ENCODE measurements around the gene CRAMP1.
A peak's percentile ranks its signal among the peaks of the same experiment; 100 is the strongest.

Gene CRAMP1

DNA sequence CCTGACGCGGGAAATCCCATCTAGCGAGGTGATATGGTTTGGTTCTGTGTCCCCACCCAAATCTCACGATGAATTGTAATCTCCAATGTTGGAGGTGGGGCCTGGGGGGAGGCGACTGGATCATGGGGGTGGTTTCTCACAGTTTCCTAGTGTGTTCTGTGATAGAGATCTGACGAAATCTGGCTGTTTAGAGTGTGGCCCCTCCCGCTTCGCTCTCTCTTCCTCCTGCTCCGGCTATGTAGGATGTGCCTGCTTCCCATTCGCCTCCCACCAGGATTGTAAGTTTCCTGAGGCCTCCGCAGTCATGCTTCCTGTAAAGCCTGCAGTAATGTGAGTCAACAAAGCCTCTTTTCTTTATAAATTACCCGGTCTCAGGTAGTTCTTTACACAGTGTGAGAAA lies 31.9 kb upstream of the CRAMP1 start:
- peaks cover 52% of the 10 kb centered on the region for H3K36me3 ChIP-seq

DNA sequence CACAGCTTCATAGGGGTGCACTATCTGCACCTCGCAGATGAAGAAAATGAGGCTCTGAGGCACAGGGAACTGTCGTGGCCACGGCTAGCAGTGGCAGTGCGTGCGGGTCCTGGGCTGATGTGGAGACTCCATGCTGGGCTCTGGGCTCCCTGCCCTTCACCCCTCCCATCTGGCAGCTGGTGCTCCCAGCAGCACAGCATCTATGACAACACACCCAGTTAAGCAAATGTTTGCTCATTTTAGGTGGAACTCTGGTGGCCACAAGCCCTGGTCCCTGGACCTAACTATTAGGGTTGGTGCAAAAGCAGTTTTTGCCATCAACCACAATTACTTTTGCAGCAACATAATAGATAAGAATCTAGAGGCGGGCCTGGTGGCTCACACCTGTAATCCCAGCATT lies 31.2 kb upstream of the CRAMP1 start:
- TF ChIP-seq, protein P1, sequence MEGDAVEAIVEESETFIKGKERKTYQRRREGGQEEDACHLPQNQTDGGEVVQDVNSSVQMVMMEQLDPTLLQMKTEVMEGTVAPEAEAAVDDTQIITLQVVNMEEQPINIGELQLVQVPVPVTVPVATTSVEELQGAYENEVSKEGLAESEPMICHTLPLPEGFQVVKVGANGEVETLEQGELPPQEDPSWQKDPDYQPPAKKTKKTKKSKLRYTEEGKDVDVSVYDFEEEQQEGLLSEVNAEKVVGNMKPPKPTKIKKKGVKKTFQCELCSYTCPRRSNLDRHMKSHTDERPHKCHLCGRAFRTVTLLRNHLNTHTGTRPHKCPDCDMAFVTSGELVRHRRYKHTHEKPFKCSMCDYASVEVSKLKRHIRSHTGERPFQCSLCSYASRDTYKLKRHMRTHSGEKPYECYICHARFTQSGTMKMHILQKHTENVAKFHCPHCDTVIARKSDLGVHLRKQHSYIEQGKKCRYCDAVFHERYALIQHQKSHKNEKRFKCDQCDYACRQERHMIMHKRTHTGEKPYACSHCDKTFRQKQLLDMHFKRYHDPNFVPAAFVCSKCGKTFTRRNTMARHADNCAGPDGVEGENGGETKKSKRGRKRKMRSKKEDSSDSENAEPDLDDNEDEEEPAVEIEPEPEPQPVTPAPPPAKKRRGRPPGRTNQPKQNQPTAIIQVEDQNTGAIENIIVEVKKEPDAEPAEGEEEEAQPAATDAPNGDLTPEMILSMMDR (IDR thresholded peaks at IDR 0.05; ENCODE audit: low read depth, low read length) = no peak
- H3K4me3 ChIP-seq (ENCODE audit: low read depth, low read length) = no peak overlapping the region
- H3K27me3 ChIP-seq (ENCODE audit: insufficient read depth, low read depth, severe bottlenecking) = no peaks in the 10 kb centered on the region
- no peak for DNase-seq
- no peaks in the 10 kb centered on the region for H3K9me3 ChIP-seq (ENCODE audit: severe bottlenecking)
- H3K36me3 ChIP-seq = peaks cover 49% of the 10 kb centered on the region
- H3K27ac ChIP-seq = no peak overlapping the region; the same call in 1 of the 2 replicates

More for the DNA sequence above, 31.9 kb upstream of the CRAMP1 start:
- DNase-seq = no peak
- Histone ChIP-seq H3K9me3 (ENCODE audit: severe bottlenecking) (no peaks in the 10 kb centered on the region), H3K27me3 (ENCODE audit: insufficient read depth, low read depth, severe bottlenecking) (no peaks in the 10 kb centered on the region), H3K27ac (peak overlapping the region; percentile 36), H3K4me3 (ENCODE audit: low read depth, low read length) (no peak overlapping the region)
- TF ChIP-seq, protein P1 (IDR thresholded peaks at IDR 0.05; ENCODE audit: low read depth, low read length) = no peak

DNA sequence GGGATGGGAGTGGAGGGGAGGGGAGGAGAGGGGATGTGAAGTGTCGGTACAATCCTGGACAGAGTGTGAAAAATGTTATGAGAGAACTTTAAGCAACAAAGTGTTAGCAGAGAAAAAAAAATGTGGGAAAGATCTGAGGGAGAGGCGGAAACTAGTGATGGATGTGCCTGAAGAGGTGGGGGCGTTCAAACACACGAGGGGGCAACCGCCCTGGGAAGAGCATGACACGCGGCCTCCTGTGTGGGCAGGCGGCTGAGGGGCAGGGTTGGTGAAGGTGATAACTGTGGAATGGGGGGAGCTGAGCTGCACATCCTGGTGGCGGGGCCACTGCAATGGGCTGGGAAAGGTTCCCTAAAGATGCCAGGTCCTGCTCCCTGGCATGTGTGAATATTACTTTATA lies 30.4 kb upstream of the CRAMP1 start:
- H3K27ac ChIP-seq = no peak overlapping the region
- no peak for DNase-seq
- H3K36me3 ChIP-seq = peaks cover 54% of the 10 kb centered on the region
- H3K27me3 ChIP-seq (ENCODE audit: insufficient read depth, low read depth, severe bottlenecking) = no peaks in the 10 kb centered on the region
- H3K9me3 ChIP-seq (ENCODE audit: severe bottlenecking) = no peaks in the 10 kb centered on the region
- TF ChIP-seq, protein P1 (IDR thresholded peaks at IDR 0.05; ENCODE audit: low read depth, low read length) = no peak
- no peak overlapping the region for H3K4me3 ChIP-seq (ENCODE audit: low read depth, low read length)

DNA sequence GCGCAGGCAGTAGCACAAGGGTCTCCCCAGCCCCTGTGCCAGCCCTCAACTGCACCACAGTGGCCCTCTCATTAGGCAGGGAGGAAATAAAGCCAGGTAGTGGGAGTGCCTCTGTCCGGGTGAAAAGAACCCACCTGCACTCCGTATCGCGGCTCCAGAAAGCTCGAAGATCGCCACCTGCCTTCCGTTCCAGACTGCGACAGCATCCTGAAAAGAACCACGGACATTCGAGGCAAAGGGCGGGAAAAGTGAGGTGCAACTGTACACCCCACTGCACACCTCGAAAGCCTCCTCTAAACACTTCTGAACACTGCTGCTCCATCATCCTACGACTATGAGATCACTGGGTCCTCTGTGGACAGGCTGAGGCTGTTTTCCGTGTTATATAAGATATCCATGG lies 29.0 kb upstream of the CRAMP1 start:
- Histone ChIP-seq H3K9me3 (ENCODE audit: severe bottlenecking) (no peaks in the 10 kb centered on the region), H3K4me3 (ENCODE audit: low read depth, low read length) (no peak overlapping the region), H3K36me3 (peaks cover 59% of the 10 kb centered on the region), H3K27me3 (ENCODE audit: insufficient read depth, low read depth, severe bottlenecking) (no peaks in the 10 kb centered on the region), H3K27ac (no peak overlapping the region)
- DNase-seq = peak; percentile 15
- TF ChIP-seq, protein P1 (IDR thresholded peaks at IDR 0.05; ENCODE audit: low read depth, low read length) = peak; percentile 37; the same call in 1 of the 2 replicates

DNA sequence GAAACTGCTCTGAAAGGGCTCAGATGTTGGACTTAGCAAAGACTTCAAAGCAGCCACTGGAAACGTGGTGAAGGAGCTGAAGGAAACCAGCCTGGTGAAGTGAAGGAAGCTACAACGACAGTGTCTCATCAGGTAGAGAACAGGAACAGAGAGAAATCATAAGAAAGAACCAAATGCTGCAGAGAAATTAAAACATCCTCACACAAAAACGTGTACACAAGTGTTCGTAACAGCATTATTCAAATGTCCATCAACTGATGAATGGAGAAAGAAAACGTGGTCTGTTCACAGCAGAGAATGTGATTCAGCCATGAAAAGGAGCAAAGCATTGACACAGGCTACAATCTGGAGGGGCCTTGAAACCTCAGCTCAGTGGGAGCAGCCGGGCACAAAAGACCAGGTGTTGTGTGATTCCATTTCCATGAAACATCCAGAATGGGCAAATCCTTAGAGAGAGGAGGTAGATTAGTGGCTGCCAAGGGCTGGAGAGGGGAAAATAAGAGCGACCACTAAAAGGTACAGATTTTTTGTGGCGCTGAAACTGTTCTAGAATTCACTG lies 27.2 kb upstream of the CRAMP1 start:
- TF ChIP-seq, protein P1 (IDR thresholded peaks at IDR 0.05; ENCODE audit: low read depth, low read length) = no peak

DNA sequence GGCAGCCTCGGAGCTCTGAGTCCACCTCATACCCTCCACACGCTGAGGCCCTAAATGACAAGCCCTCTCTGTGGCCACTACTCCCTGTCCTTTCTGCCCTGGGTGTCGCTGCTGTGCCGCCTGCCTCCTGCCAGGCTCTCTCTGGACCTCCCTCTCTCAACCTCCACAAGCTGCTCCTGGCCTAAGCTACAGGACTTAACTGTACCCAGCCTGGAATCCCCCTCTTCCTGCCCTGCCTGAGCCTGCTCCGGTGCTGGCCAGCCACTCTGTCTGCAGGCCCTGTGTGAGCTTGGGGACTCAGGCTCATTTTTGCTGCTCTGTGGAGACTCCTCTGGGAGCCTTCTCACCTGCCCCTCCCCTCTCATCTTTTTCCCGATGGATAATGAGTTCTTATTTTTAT lies 21.8 kb upstream of the CRAMP1 start:
- no peaks in the 10 kb centered on the region for H3K27me3 ChIP-seq (ENCODE audit: insufficient read depth, low read depth, severe bottlenecking)
- peaks cover 27% of the 10 kb centered on the region for H3K36me3 ChIP-seq

More for the DNA sequence above, 27.2 kb upstream of the CRAMP1 start:
- Histone ChIP-seq H3K4me3 (ENCODE audit: low read depth, low read length) (no peak overlapping the region), H3K9me3 (ENCODE audit: severe bottlenecking) (no peaks in the 10 kb centered on the region), H3K27ac (no peak overlapping the region), H3K36me3 (peaks cover 58% of the 10 kb centered on the region), H3K27me3 (ENCODE audit: insufficient read depth, low read depth, severe bottlenecking) (no peaks in the 10 kb centered on the region)
- DNase-seq = no peak

More for the DNA sequence above, 21.8 kb upstream of the CRAMP1 start:
- Histone ChIP-seq H3K4me3 (ENCODE audit: low read depth, low read length) (no peak overlapping the region), H3K27ac (no peak overlapping the region), H3K9me3 (ENCODE audit: severe bottlenecking) (no peaks in the 10 kb centered on the region)
- DNase-seq = no peak
- TF ChIP-seq, protein P1 (IDR thresholded peaks at IDR 0.05; ENCODE audit: low read depth, low read length) = no peak

Measured in WERI-Rb-1 (cell line).